Neural progenitor cell (in vitro differentiated cells): ENCODE data around the gene MSH3. TPM values are rescaled to one million over a fixed set of nuclear protein-coding genes. Genes with fewer than 3 reads are reported as not detected.

Experiments
- DNase-seq: peaks from one replicate; pipeline ENCODE4 v3.0.0-alpha.2; 2016; ENCODE audit warnings: low spot score
- H2AFZ ChIP-seq: fragments of 200-600 bp; sonication (generic); replicated peaks from 2 replicates; pipeline ENCODE4 v1.6.1; 2016; ENCODE audit warnings: antibody characterized with exemption
- H3F3A ChIP-seq: fragments of 200-600 bp; sonication (generic); 2 replicates; pipeline ENCODE4 v1.6.1; 2016; ENCODE audit warnings: antibody characterized with exemption, low read depth
- H3K27ac ChIP-seq: fragments of 200-600 bp; sonication (generic); 2 replicates; pipeline ENCODE4 v1.5.1; 2016; ENCODE audit warnings: mild to moderate bottlenecking
- H3K27me3 ChIP-seq: fragments of 200-600 bp; sonication (generic); 2 replicates; pipeline ENCODE4 v1.6.1; 2016; ENCODE audit warnings: mild to moderate bottlenecking, moderate library complexity
- H3K36me3 ChIP-seq: fragments of 200-600 bp; sonication (generic); 2 replicates; pipeline ENCODE4 v1.5.1; 2016
- H3K4me1 ChIP-seq: fragments of 200-600 bp; sonication (generic); 2 replicates; pipeline ENCODE4 v1.6.1; 2016; ENCODE audit warnings: mixed run types
- H3K4me2 ChIP-seq: fragments of 200-600 bp; sonication (generic); 2 replicates; pipeline ENCODE4 v1.6.1; 2016
- H3K4me3 ChIP-seq: fragments of 200-600 bp; sonication (generic); 2 replicates; pipeline ENCODE4 v1.5.1; 2016
- H3K79me2 ChIP-seq: fragments of 200-600 bp; sonication (generic); 2 replicates; pipeline ENCODE4 v1.6.1; 2016; ENCODE audit warnings: low read depth
- H3K9ac ChIP-seq: fragments of 200-600 bp; sonication (generic); 2 replicates; pipeline ENCODE4 v1.6.1; 2016
- H3K9me3 ChIP-seq: fragments of 200-600 bp; sonication (generic); 2 replicates; pipeline ENCODE4 v1.5.1; 2016; ENCODE audit warnings: low read depth
- H4K20me1 ChIP-seq: fragments of 200-600 bp; sonication (generic); 2 replicates; pipeline ENCODE4 v1.6.1; 2016; ENCODE audit warnings: low read depth
- H3K27ac Mint-ChIP-seq: 3 replicates; pipeline ENCODE4 v1.8.0; 2021; ENCODE audit warnings: mixed read lengths
- H3K27me3 Mint-ChIP-seq: 2 replicates; pipeline ENCODE4 v1.8.0; 2022; ENCODE audit warnings: low read depth, mild to moderate bottlenecking, inconsistent platforms, moderate library complexity, mixed read lengths; ENCODE audit not compliant: insufficient read depth
- H3K36me3 Mint-ChIP-seq: 3 replicates; pipeline ENCODE4 v1.8.0; 2021; ENCODE audit warnings: mixed read lengths
- H3K4me1 Mint-ChIP-seq: 3 replicates; pipeline ENCODE4 v1.8.0; 2021; ENCODE audit warnings: mixed read lengths
- H3K4me3 Mint-ChIP-seq: 3 replicates; pipeline ENCODE4 v1.8.0; 2021; ENCODE audit warnings: mild to moderate bottlenecking, moderate library complexity, mixed read lengths
- H3K9me3 Mint-ChIP-seq: 3 replicates; pipeline ENCODE4 v1.8.0; 2020; ENCODE audit warnings: mixed read lengths
- CTCF ChIP-seq: fragments of 200-600 bp; sonication (generic); IDR thresholded peaks from 2 replicates; pipeline ENCODE4 v1.5.1; 2017; ENCODE audit warnings: antibody characterized with exemption, mild to moderate bottlenecking
- EZH2 ChIP-seq: fragments of 200-600 bp; sonication (generic); IDR thresholded peaks from 2 replicates; pipeline ENCODE4 v1.6.1; 2017; ENCODE audit warnings: antibody characterized with exemption, mild to moderate bottlenecking, moderate library complexity
- EZH2phosphoT487 ChIP-seq: fragments of 200-600 bp; sonication (generic); IDR thresholded peaks from 2 replicates; pipeline ENCODE4 v1.6.1; 2017; ENCODE audit warnings: antibody characterized with exemption
- total RNA-seq: library from RNA; depleted of rRNA; stranded (reverse); fragments of >200 nt; gene quantifications from 2 replicates; pipeline ENCODE4 v1.2.3, GENCODE V29; 2015; ENCODE audit warnings: low replicate concordance

The MSH3 gene
- total RNA-seq, 1 donor from 2014 or later = 26.1 TPM

- Mint-ChIP-seq H3K27ac (no peak overlapping the region), H3K4me1 (peaks cover 5% of the 10 kb centered on the region), H3K4me3 (no peak overlapping the region), H3K9me3 (no peaks in the 10 kb centered on the region), H3K27me3 (peaks cover 2% of the 10 kb centered on the region), H3K36me3 (no peaks in the 10 kb centered on the region)
- no peaks in the 10 kb centered on the region for H3K9me3 ChIP-seq
- H4K20me1 ChIP-seq = no peaks in the 10 kb centered on the region
- DNase-seq = no peak
- no peak overlapping the region for H3K4me2 ChIP-seq
- no peak overlapping the region for H3K4me3 ChIP-seq
- H3F3A ChIP-seq = no peaks in the 10 kb centered on the region
- no peaks in the 10 kb centered on the region for H3K36me3 ChIP-seq
- H3K27ac ChIP-seq = no peak overlapping the region
- peaks cover 5% of the 10 kb centered on the region for H3K4me1 ChIP-seq
- no peak overlapping the region for H2AFZ ChIP-seq
- TF ChIP-seq EZH2 (no peak), CTCF (no peak)
- H3K9ac ChIP-seq = no peak overlapping the region
- no peaks in the 10 kb centered on the region for H3K79me2 ChIP-seq
- no peaks in the 10 kb centered on the region for H3K27me3 ChIP-seq
Measured at GRCh38 chr5:80864706-80865435, 210.4 kb downstream of the MSH3 start.

- H3K27me3 ChIP-seq = no peaks in the 10 kb centered on the region
- DNase-seq = no peak
- Mint-ChIP-seq H3K4me3 (no peak overlapping the region), H3K27me3 (peaks cover 2% of the 10 kb centered on the region), H3K9me3 (no peaks in the 10 kb centered on the region), H3K36me3 (no peaks in the 10 kb centered on the region), H3K4me1 (peaks cover 5% of the 10 kb centered on the region), H3K27ac (no peak overlapping the region)
- H4K20me1 ChIP-seq = no peaks in the 10 kb centered on the region
- no peak overlapping the region for H3K27ac ChIP-seq
- no peaks in the 10 kb centered on the region for H3K79me2 ChIP-seq
- no peak overlapping the region for H3K4me2 ChIP-seq
- no peaks in the 10 kb centered on the region for H3K9me3 ChIP-seq
- no peaks in the 10 kb centered on the region for H3F3A ChIP-seq
- H3K4me1 ChIP-seq = peaks cover 5% of the 10 kb centered on the region
- no peaks in the 10 kb centered on the region for H3K36me3 ChIP-seq
- no peak overlapping the region for H2AFZ ChIP-seq
- H3K4me3 ChIP-seq = no peak overlapping the region
- TF ChIP-seq EZH2 (no peak), EZH2phosphoT487 (no peak), CTCF (no peak)
- H3K9ac ChIP-seq = no peak overlapping the region
Measured at GRCh38 chr5:80865551-80865950, 211.1 kb downstream of the MSH3 start.

GRCh38 chr5:80866371-80866770 lies 211.9 kb downstream of the MSH3 start:
- Mint-ChIP-seq H3K36me3 (no peaks in the 10 kb centered on the region), H3K4me3 (no peak overlapping the region)
- no peak overlapping the region for H2AFZ ChIP-seq

More at GRCh38 chr5:80866371-80866770, 211.9 kb downstream of the MSH3 start:
- Mint-ChIP-seq H3K9me3 (no peaks in the 10 kb centered on the region), H3K27me3 (peaks cover 2% of the 10 kb centered on the region), H3K27ac (no peak overlapping the region), H3K4me1 (peaks cover 5% of the 10 kb centered on the region)
- DNase-seq = no peak
- TF ChIP-seq EZH2 (no peak), CTCF (no peak), EZH2phosphoT487 (no peak)
- Histone ChIP-seq H3K27ac (no peak overlapping the region), H3K79me2 (no peaks in the 10 kb centered on the region), H3K4me2 (no peak overlapping the region), H3K4me3 (no peak overlapping the region), H4K20me1 (no peaks in the 10 kb centered on the region), H3K9ac (no peak overlapping the region), H3K27me3 (no peaks in the 10 kb centered on the region), H3K4me1 (peaks cover 5% of the 10 kb centered on the region), H3F3A (no peaks in the 10 kb centered on the region), H3K36me3 (no peaks in the 10 kb centered on the region), H3K9me3 (no peaks in the 10 kb centered on the region)
